ENCODE measurements around the gene ZBTB20. TPM values are rescaled to one million over a fixed set of nuclear protein-coding genes. Genes with fewer than 3 reads are reported as not detected.

The ZBTB20 gene
- total RNA-seq, 3 donors from 2014 or later = 62.9 to 150 (median 109) TPM

GRCh38 chr3:114694251-114694650 lies 452.8 kb downstream of the ZBTB20 start:
- Histone ChIP-seq H3K9me3 (no peaks in the 10 kb centered on the region), H3K27ac (no peak overlapping the region), H3K4me1 (no peaks in the 10 kb centered on the region), H3K4me3 (no peak overlapping the region), H3K36me3 (peaks cover 4% of the 10 kb centered on the region), H3K27me3 (no peaks in the 10 kb centered on the region)
- no peak for DNase-seq (ENCODE audit: low spot score in 2 of 2)
- TF ChIP-seq CTCF (IDR thresholded peaks at IDR 0.05) (no peak), POLR2A (IDR thresholded peaks at IDR 0.05) (no peak), POLR2AphosphoS5 (IDR thresholded peaks at IDR 0.05) (no peak)
- intact Hi-C loops (cut with DNase I; ENCODE audit: low total_unique reads) = no loop called here

GRCh38 chr3:114691871-114692270 lies 455.2 kb downstream of the ZBTB20 start:
- TF ChIP-seq POLR2A (IDR thresholded peaks at IDR 0.05) = no peak
- no peaks in the 10 kb centered on the region for H3K9me3 ChIP-seq
- intact Hi-C loops (cut with DNase I; ENCODE audit: low total_unique reads) = no loop called here
- H3K4me1 ChIP-seq = peaks cover 0 to 1% of the 10 kb centered on the region in 2 donors
- DNase-seq (ENCODE audit: low spot score in 2 of 2) = no peak
- H3K4me3 ChIP-seq = no peak overlapping the region
- no peak overlapping the region for H3K27ac ChIP-seq
- H3K36me3 ChIP-seq = peaks cover 4% of the 10 kb centered on the region
- no peaks in the 10 kb centered on the region for H3K27me3 ChIP-seq

GRCh38 chr3:114690911-114691310 lies 456.2 kb downstream of the ZBTB20 start:
- no peak overlapping the region for H3K27ac ChIP-seq
- no peaks in the 10 kb centered on the region for H3K27me3 ChIP-seq
- no peak overlapping the region for H3K4me3 ChIP-seq
- DNase-seq (ENCODE audit: low spot score in 2 of 2) = no peak
- intact Hi-C loops (cut with DNase I; ENCODE audit: low total_unique reads) = no loop called here
- H3K36me3 ChIP-seq = peaks cover 4% of the 10 kb centered on the region
- no peak for TF ChIP-seq CTCF (IDR thresholded peaks at IDR 0.05)
- TF ChIP-seq POLR2AphosphoS5 (IDR thresholded peaks at IDR 0.05) = no peak
- no peak for TF ChIP-seq POLR2A (IDR thresholded peaks at IDR 0.05)
- H3K4me1 ChIP-seq = peaks cover 0 to 9% of the 10 kb centered on the region in 2 donors
- H3K9me3 ChIP-seq = no peaks in the 10 kb centered on the region

- Histone ChIP-seq H3K27me3 (no peaks in the 10 kb centered on the region), H3K27ac (peak overlapping the region in 1 of 2 donors; percentile 10), H3K36me3 (peaks cover 4% of the 10 kb centered on the region), H3K4me1 (peaks cover 0 to 9% of the 10 kb centered on the region in 2 donors), H3K9me3 (no peaks in the 10 kb centered on the region), H3K4me3 (no peak overlapping the region)
- DNase-seq (ENCODE audit: low spot score in 2 of 2) = no peak
- intact Hi-C loops (cut with DNase I; ENCODE audit: low total_unique reads) = no loop called here
- TF ChIP-seq POLR2AphosphoS5 (IDR thresholded peaks at IDR 0.05) = no peak
These were observed 459.9 kb downstream of the ZBTB20 start for GRCh38 chr3:114687151-114687550.

- H3K27ac ChIP-seq = peak overlapping the region; percentile 10 to 18
- TF ChIP-seq POLR2A (IDR thresholded peaks at IDR 0.05) (no peak), CTCF (IDR thresholded peaks at IDR 0.05) (no peak), POLR2AphosphoS5 (IDR thresholded peaks at IDR 0.05) (no peak)
- no peak for DNase-seq (ENCODE audit: low spot score in 2 of 2)
- H3K4me1 ChIP-seq = peaks cover 0 to 9% of the 10 kb centered on the region in 2 donors
- H3K9me3 ChIP-seq = no peaks in the 10 kb centered on the region
- peaks cover 4% of the 10 kb centered on the region for H3K36me3 ChIP-seq
- H3K27me3 ChIP-seq = no peaks in the 10 kb centered on the region
- intact Hi-C loops (cut with DNase I; ENCODE audit: low total_unique reads) = no loop called here
- H3K4me3 ChIP-seq = no peak overlapping the region
These were observed 460.5 kb downstream of the ZBTB20 start for GRCh38 chr3:114686621-114687020.

- no peaks in the 10 kb centered on the region for H3K27me3 ChIP-seq
- H3K4me1 ChIP-seq = peaks cover 0 to 9% of the 10 kb centered on the region in 2 donors
- no peak for TF ChIP-seq POLR2A (IDR thresholded peaks at IDR 0.05)
- TF ChIP-seq CTCF (IDR thresholded peaks at IDR 0.05) = no peak
- TF ChIP-seq POLR2AphosphoS5 (IDR thresholded peaks at IDR 0.05) = no peak
- peak overlapping the region; percentile 35 to 44 for H3K27ac ChIP-seq
- DNase-seq (ENCODE audit: low spot score in 2 of 2) = no peak
- peaks cover under 1% of the 10 kb centered on the region for H3K36me3 ChIP-seq
- intact Hi-C loops (cut with DNase I; ENCODE audit: low total_unique reads) = no loop called here
- H3K9me3 ChIP-seq = no peaks in the 10 kb centered on the region
- H3K4me3 ChIP-seq = peak overlapping the region in 1 of 3 donors; percentile 43
These were observed 461.9 kb downstream of the ZBTB20 start for GRCh38 chr3:114685161-114685560.
